Trophoblast cell (in vitro differentiated cells and primary cell): ENCODE results near the gene TBK1.

Experiments
- DNase-seq, 2 donors: peaks; one replicate each; pipeline ENCODE4 v3.0.0-alpha.2; 2016
- H2AFZ ChIP-seq: 2 replicates; pipeline ENCODE4 v1.6.1; 2013; ENCODE audit warnings: low read length, moderate library complexity, mild to moderate bottlenecking; ENCODE audit not compliant: insufficient read depth, poor library complexity
- H2AK5ac ChIP-seq: 2 replicates; pipeline ENCODE4 v1.6.1; 2013; ENCODE audit warnings: mild to moderate bottlenecking, low read length
- H2BK120ac ChIP-seq: 2 replicates; pipeline ENCODE4 v1.6.1; 2013; ENCODE audit warnings: low read length, mild to moderate bottlenecking, moderate library complexity; ENCODE audit not compliant: insufficient read depth, poor library complexity
- H2BK12ac ChIP-seq: 2 replicates; pipeline ENCODE4 v1.6.1; 2013; ENCODE audit warnings: mild to moderate bottlenecking, low read length, moderate library complexity
- H2BK5ac ChIP-seq: 2 replicates; pipeline ENCODE4 v1.6.1; 2013; ENCODE audit warnings: low read length, low read depth, moderate library complexity, mild to moderate bottlenecking; ENCODE audit not compliant: poor library complexity
- H3K14ac ChIP-seq: 2 replicates; pipeline ENCODE4 v1.6.1; 2013; ENCODE audit warnings: mild to moderate bottlenecking, low read length
- H3K18ac ChIP-seq: 2 replicates; pipeline ENCODE4 v1.6.1; 2013; ENCODE audit warnings: mild to moderate bottlenecking, low read length
- H3K23ac ChIP-seq: 2 replicates; pipeline ENCODE4 v1.6.1; 2013; ENCODE audit warnings: low read length
- H3K27ac ChIP-seq: 2 replicates; pipeline ENCODE4 v1.5.1; 2013; ENCODE audit warnings: low read depth, mild to moderate bottlenecking, inconsistent platforms, low read length, moderate library complexity
- H3K27me3 ChIP-seq: 2 replicates; pipeline ENCODE4 v1.6.1; 2013; ENCODE audit warnings: inconsistent platforms, mild to moderate bottlenecking, low read length, moderate library complexity; ENCODE audit not compliant: insufficient read depth
- H3K36me3 ChIP-seq, 2 experiments: 1 replicate in 1 of 2; 2 replicates in 1 of 2; pipeline ENCODE4 v1.6.1; 2013; ENCODE audit warnings: low read length in 2 of 2, mild to moderate bottlenecking in 2 of 2, moderate library complexity in 1 of 2; ENCODE audit not compliant: insufficient read depth in 2 of 2, control insufficient read depth in 1 of 2
- H3K4ac ChIP-seq: 2 replicates; pipeline ENCODE4 v1.6.1; 2013; ENCODE audit warnings: low read depth, mild to moderate bottlenecking, low read length, moderate library complexity
- H3K4me1 ChIP-seq, 2 experiments: 1 replicate in 1 of 2; 2 replicates in 1 of 2; pipeline ENCODE4 v1.6.1; 2013; ENCODE audit warnings: low read length in 2 of 2, mild to moderate bottlenecking in 2 of 2, moderate library complexity in 1 of 2; ENCODE audit not compliant: insufficient read depth in 2 of 2, control insufficient read depth in 1 of 2
- H3K4me2 ChIP-seq: 2 replicates; pipeline ENCODE4 v1.6.1; 2013; ENCODE audit warnings: inconsistent platforms, mild to moderate bottlenecking, low read length, moderate library complexity
- H3K4me3 ChIP-seq: 2 replicates; pipeline ENCODE4 v1.5.1; 2013; ENCODE audit warnings: mild to moderate bottlenecking, low read depth, low read length, inconsistent platforms
- H3K79me1 ChIP-seq: one replicate; pipeline ENCODE4 v1.6.1; 2013; ENCODE audit warnings: low read length
- H3K79me2 ChIP-seq: 2 replicates; pipeline ENCODE4 v1.6.1; 2013; ENCODE audit warnings: low read length, mild to moderate bottlenecking; ENCODE audit not compliant: control insufficient read depth, insufficient read depth, poor library complexity
- H3K9ac ChIP-seq: 2 replicates; pipeline ENCODE4 v1.6.1; 2013; ENCODE audit warnings: mild to moderate bottlenecking, low read length
- H3K9me3 ChIP-seq: 2 replicates; pipeline ENCODE4 v1.6.1; 2013; ENCODE audit warnings: low read depth, mild to moderate bottlenecking, control low read depth, inconsistent platforms, low read length; ENCODE audit not compliant: insufficient read depth
- H4K12ac ChIP-seq: 2 replicates; pipeline ENCODE4 v1.6.1; 2013; ENCODE audit warnings: low read depth, mild to moderate bottlenecking, low read length, moderate library complexity
- H4K8ac ChIP-seq: 2 replicates; pipeline ENCODE4 v1.6.1; 2013; ENCODE audit warnings: low read depth, mild to moderate bottlenecking, low read length, moderate library complexity
- H4K91ac ChIP-seq: one replicate; pipeline ENCODE4 v1.6.1; 2013; ENCODE audit warnings: low read depth, mild to moderate bottlenecking, low read length, moderate library complexity
- WGBS: extraction: QIAGEN DNeasy Blood & Tissue Kit; methylation state at CpG from one replicate; pipeline ENCODE4 v1.1.7; 2013; ENCODE audit warnings: missing lambda C conversion rate; ENCODE audit not compliant: insufficient read length, insufficient coverage; ENCODE audit errors: extremely low coverage; 5-methylcytosine and 5-hydroxymethylcytosine counted together

Gene TBK1

GRCh38 chr12:64428956-64429355 is 23.0 kb upstream of the TBK1 start:
- no peak overlapping the region for H3K23ac ChIP-seq
- H2BK120ac ChIP-seq = no peak overlapping the region
- H3K18ac ChIP-seq = no peak overlapping the region
- no peak overlapping the region for H4K12ac ChIP-seq
- no peak overlapping the region for H2BK5ac ChIP-seq
- no peak overlapping the region for H3K27ac ChIP-seq
- peaks cover 31 to 49% of the 10 kb centered on the region in 2 experiments for H3K36me3 ChIP-seq
- H3K9me3 ChIP-seq = no peaks in the 10 kb centered on the region
- no peak overlapping the region for H4K8ac ChIP-seq
- H3K4me1 ChIP-seq = no peaks in the 10 kb centered on the region
- no peak overlapping the region for H3K4me3 ChIP-seq
- WGBS = no CpG with 5 or more reads among the region's 4 CpGs
- H2BK12ac ChIP-seq = no peak overlapping the region
- H3K27me3 ChIP-seq = no peaks in the 10 kb centered on the region
- H3K9ac ChIP-seq = no peak overlapping the region
- no peak overlapping the region for H4K91ac ChIP-seq
- H2AK5ac ChIP-seq = no peak overlapping the region
- DNase-seq = no peak
- H2AFZ ChIP-seq = no peak overlapping the region
- no peaks in the 10 kb centered on the region for H3K79me2 ChIP-seq
- H3K79me1 ChIP-seq = no peaks in the 10 kb centered on the region
- H3K14ac ChIP-seq = no peak overlapping the region
- H3K4ac ChIP-seq = no peak overlapping the region
- H3K4me2 ChIP-seq = no peak overlapping the region

GRCh38 chr12:64430886-64431285 is 21.0 kb upstream of the TBK1 start:
- H4K8ac ChIP-seq = no peak overlapping the region
- H2BK120ac ChIP-seq = no peak overlapping the region
- no peak overlapping the region for H3K14ac ChIP-seq
- H3K79me2 ChIP-seq = no peaks in the 10 kb centered on the region
- no peak overlapping the region for H3K27ac ChIP-seq
- peak in 1 of 2 donors; percentile 42 for DNase-seq
- no peak overlapping the region for H3K4me2 ChIP-seq
- H4K12ac ChIP-seq = no peak overlapping the region
- no peaks in the 10 kb centered on the region for H3K9me3 ChIP-seq
- H3K36me3 ChIP-seq = peaks cover 32 to 45% of the 10 kb centered on the region in 2 experiments
- no peaks in the 10 kb centered on the region for H3K27me3 ChIP-seq
- no peak overlapping the region for H3K4me3 ChIP-seq
- WGBS = no CpG with 5 or more reads among the region's 2 CpGs
- no peak overlapping the region for H3K4ac ChIP-seq
- no peak overlapping the region for H3K23ac ChIP-seq
- no peak overlapping the region for H2AFZ ChIP-seq
- H2BK5ac ChIP-seq = no peak overlapping the region
- no peak overlapping the region for H4K91ac ChIP-seq
- H3K9ac ChIP-seq = no peak overlapping the region
- no peaks in the 10 kb centered on the region for H3K79me1 ChIP-seq
- H3K4me1 ChIP-seq = no peaks in the 10 kb centered on the region
- no peak overlapping the region for H2BK12ac ChIP-seq
- H2AK5ac ChIP-seq = no peak overlapping the region
- no peak overlapping the region for H3K18ac ChIP-seq

GRCh38 chr12:64431791-64432190 is 20.1 kb upstream of the TBK1 start:
- no peaks in the 10 kb centered on the region for H3K79me1 ChIP-seq
- no peak overlapping the region for H3K23ac ChIP-seq
- peaks cover 36 to 46% of the 10 kb centered on the region in 2 experiments for H3K36me3 ChIP-seq
- H3K79me2 ChIP-seq = no peaks in the 10 kb centered on the region
- H2BK12ac ChIP-seq = no peak overlapping the region
- H3K27ac ChIP-seq = no peak overlapping the region
- no peak for DNase-seq
- H3K9me3 ChIP-seq = no peaks in the 10 kb centered on the region
- H4K12ac ChIP-seq = no peak overlapping the region
- no peak overlapping the region for H3K4me3 ChIP-seq
- H4K91ac ChIP-seq = no peak overlapping the region
- H3K4me1 ChIP-seq = no peaks in the 10 kb centered on the region
- WGBS = no CpG with 5 or more reads among the region's 4 CpGs
- H3K4me2 ChIP-seq = no peak overlapping the region
- no peaks in the 10 kb centered on the region for H3K27me3 ChIP-seq
- no peak overlapping the region for H2AK5ac ChIP-seq
- H2BK5ac ChIP-seq = no peak overlapping the region
- H2AFZ ChIP-seq = no peak overlapping the region
- H4K8ac ChIP-seq = no peak overlapping the region
- no peak overlapping the region for H3K18ac ChIP-seq
- H3K4ac ChIP-seq = no peak overlapping the region
- H3K9ac ChIP-seq = no peak overlapping the region
- H3K14ac ChIP-seq = no peak overlapping the region
- H2BK120ac ChIP-seq = no peak overlapping the region

GRCh38 chr12:64433915-64434314 is 18.0 kb upstream of the TBK1 start:
- H2BK120ac ChIP-seq = no peak overlapping the region
- no peak overlapping the region for H4K12ac ChIP-seq
- H3K79me1 ChIP-seq = no peaks in the 10 kb centered on the region
- H3K27me3 ChIP-seq = no peaks in the 10 kb centered on the region
- DNase-seq = no peak
- H3K4me1 ChIP-seq = no peaks in the 10 kb centered on the region
- no peak overlapping the region for H3K27ac ChIP-seq
- no peak overlapping the region for H2BK12ac ChIP-seq
- H3K36me3 ChIP-seq = peaks cover 37 to 54% of the 10 kb centered on the region in 2 experiments
- H3K9me3 ChIP-seq = no peaks in the 10 kb centered on the region
- no peak overlapping the region for H3K9ac ChIP-seq
- H3K14ac ChIP-seq = no peak overlapping the region
- H3K4me2 ChIP-seq = no peak overlapping the region
- no peak overlapping the region for H3K4me3 ChIP-seq
- H3K23ac ChIP-seq = no peak overlapping the region
- H4K8ac ChIP-seq = no peak overlapping the region
- H2AK5ac ChIP-seq = no peak overlapping the region
- H4K91ac ChIP-seq = no peak overlapping the region
- H3K79me2 ChIP-seq = no peaks in the 10 kb centered on the region
- H2BK5ac ChIP-seq = no peak overlapping the region
- no CpG with 5 or more reads among the region's 5 CpGs for WGBS
- no peak overlapping the region for H3K4ac ChIP-seq
- no peak overlapping the region for H3K18ac ChIP-seq
- no peak overlapping the region for H2AFZ ChIP-seq
